Activated B cell treated with CpG ODN at 0.5 μM for 24 hours (primary cell): ENCODE results near the gene AHDC1. TPM values are rescaled to one million over a fixed set of nuclear protein-coding genes. Genes with fewer than 3 reads are reported as not detected.

ENCODE experiments used
- ATAC-seq: fragments of 200-7000 bp; cut with Tn5 transposase; one replicate; pipeline ENCODE4 v1.10.0; 2021; ENCODE audit warnings: low read depth, mild to moderate bottlenecking, moderate library complexity
- CTCF ChIA-PET: fragments of 350-600 bp; sonication (Branson Sonifier 250); formaldehyde crosslinking; loops from one replicate; lab custom pipeline; 2021; ENCODE audit warnings: antibody characterized with exemption; lab: Charles Lee
- POLR2A ChIA-PET: fragments of 350-600 bp; sonication (Branson Sonifier 250); formaldehyde crosslinking; loops from one replicate; lab custom pipeline; 2021; ENCODE audit warnings: antibody characterized with exemption; lab: Charles Lee
- DNase-seq: peaks from one replicate; pipeline ENCODE4 v3.0.0; 2022
- H3K27ac Mint-ChIP-seq: one replicate; pipeline ENCODE4 v1.8.0; 2020; ENCODE audit warnings: mixed read lengths
- H3K27me3 Mint-ChIP-seq: one replicate; pipeline ENCODE4 v1.8.0; 2021; ENCODE audit warnings: mixed read lengths
- H3K36me3 Mint-ChIP-seq: one replicate; pipeline ENCODE4 v1.8.0; 2021; ENCODE audit warnings: low read depth, mixed read lengths
- H3K4me1 Mint-ChIP-seq: one replicate; pipeline ENCODE4 v1.8.0; 2021; ENCODE audit warnings: mixed read lengths
- H3K4me3 Mint-ChIP-seq: one replicate; pipeline ENCODE4 v1.8.0; 2020; ENCODE audit warnings: mild to moderate bottlenecking, mixed read lengths
- H3K9me3 Mint-ChIP-seq: one replicate; pipeline ENCODE4 v1.8.0; 2020; ENCODE audit warnings: mixed read lengths
- CTCF ChIP-seq: fragments of 200-600 bp; IDR thresholded peaks from one replicate; pipeline ENCODE4 v1.8.0; 2022; ENCODE audit warnings: antibody characterized with exemption, mild to moderate bottlenecking
- intact Hi-C: fragments of 100-400 bp; cut with micrococcal nuclease; formaldehyde crosslinking; loops from one replicate; pipeline ENCODE4 v1.15.1; 2024
- total RNA-seq: library from RNA; stranded (reverse); gene quantifications from 2 replicates; pipeline ENCODE4 v1.2.3, GENCODE V29; 2022

AHDC1 gene
- total RNA-seq, 1 donor from 2014 or later: 22.4 TPM

GRCh38 chr1:27517907-27518718 lies 85.8 kb downstream of the AHDC1 start:
- no peak for TF ChIP-seq CTCF
- no peak for DNase-seq
- H3K4me3 Mint-ChIP-seq: no peak overlapping the region
- POLR2A ChIA-PET: no interaction called here
- intact Hi-C loops: no loop called here
- H3K27ac Mint-ChIP-seq: no peak overlapping the region
- no peaks in the 10 kb centered on the region for H3K36me3 Mint-ChIP-seq
- ATAC-seq: no peak
- peaks cover 25% of the 10 kb centered on the region for H3K4me1 Mint-ChIP-seq
- no peaks in the 10 kb centered on the region for H3K9me3 Mint-ChIP-seq
- H3K27me3 Mint-ChIP-seq: no peaks in the 10 kb centered on the region
- CTCF ChIA-PET: no interaction called here

GRCh38 chr1:27517301-27517700 lies 86.6 kb downstream of the AHDC1 start:
- Mint-ChIP-seq H3K9me3 (no peaks in the 10 kb centered on the region), H3K27ac (no peak overlapping the region), H3K27me3 (no peaks in the 10 kb centered on the region), H3K4me3 (no peak overlapping the region), H3K4me1 (peaks cover 18% of the 10 kb centered on the region), H3K36me3 (no peaks in the 10 kb centered on the region)
- ChIA-PET CTCF (no interaction called here), POLR2A (no interaction called here)
- intact Hi-C loops: no loop called here
- DNase-seq (no peak), ATAC-seq (no peak)
- TF ChIP-seq CTCF: no peak

DNA sequence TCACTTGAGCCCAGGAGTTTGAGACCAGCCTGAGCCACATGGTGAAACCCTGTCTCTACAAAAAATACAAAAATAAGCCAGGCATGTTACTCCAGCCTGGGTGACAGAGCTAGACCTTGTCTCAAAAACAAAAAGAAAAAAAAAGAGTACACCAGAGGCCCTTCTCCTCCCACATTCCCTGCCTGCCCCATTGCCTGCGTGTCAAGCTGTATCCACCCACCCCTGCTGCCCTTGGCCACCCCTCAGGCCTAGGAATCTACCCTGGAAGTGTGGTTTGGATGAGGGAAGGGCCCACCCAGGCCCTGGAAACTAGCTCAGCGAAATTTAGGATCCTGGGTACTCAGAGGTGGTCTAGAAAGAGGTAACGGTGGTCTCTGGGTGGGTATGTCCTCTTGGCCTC lies 88.3 kb downstream of the AHDC1 start:
- Mint-ChIP-seq H3K27ac (no peak overlapping the region), H3K27me3 (no peaks in the 10 kb centered on the region), H3K9me3 (no peaks in the 10 kb centered on the region), H3K4me3 (no peak overlapping the region), H3K4me1 (peaks cover 2% of the 10 kb centered on the region), H3K36me3 (no peaks in the 10 kb centered on the region)
- TF ChIP-seq CTCF: no peak
- ATAC-seq (no peak), DNase-seq (no peak)
- intact Hi-C loops: no loop called here
- CTCF ChIA-PET: no interaction called here
- POLR2A ChIA-PET: interaction anchor here (0.6 to 1.7 kb wide), 2 partner anchors 22 to 25 kb away, joined by 3 to 4 read pairs; partner anchors contain the start of gene WASF2

DNA sequence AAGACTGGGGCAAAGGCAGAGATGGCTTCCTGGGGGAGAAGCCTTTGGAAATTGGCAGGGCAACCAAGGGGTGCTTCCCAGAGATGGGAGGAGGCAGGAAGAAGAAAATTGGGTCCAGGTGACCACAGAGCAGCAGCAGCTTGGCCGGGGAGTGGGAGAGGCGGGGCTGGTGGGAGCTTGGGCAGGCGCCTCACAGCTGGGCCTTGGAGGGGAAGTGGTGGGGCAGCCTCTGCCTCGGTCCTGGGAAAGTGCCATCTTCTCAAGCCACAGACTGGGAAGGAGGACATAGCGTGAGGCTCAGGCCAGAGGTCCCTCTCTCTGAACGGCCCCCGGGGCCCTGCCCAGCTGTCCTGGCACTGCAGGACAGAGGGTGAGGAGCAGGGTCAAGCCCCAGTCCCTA lies 90.0 kb downstream of the AHDC1 start:
- DNase-seq: no peak
- Mint-ChIP-seq H3K27me3 (no peaks in the 10 kb centered on the region), H3K4me3 (no peak overlapping the region), H3K9me3 (no peaks in the 10 kb centered on the region), H3K36me3 (no peaks in the 10 kb centered on the region), H3K4me1 (peaks cover 2% of the 10 kb centered on the region), H3K27ac (no peak overlapping the region)
- ChIA-PET POLR2A (no interaction called here), CTCF (no interaction called here)
- intact Hi-C loops: no loop called here
- ATAC-seq: no peak
- no peak for TF ChIP-seq CTCF

DNA sequence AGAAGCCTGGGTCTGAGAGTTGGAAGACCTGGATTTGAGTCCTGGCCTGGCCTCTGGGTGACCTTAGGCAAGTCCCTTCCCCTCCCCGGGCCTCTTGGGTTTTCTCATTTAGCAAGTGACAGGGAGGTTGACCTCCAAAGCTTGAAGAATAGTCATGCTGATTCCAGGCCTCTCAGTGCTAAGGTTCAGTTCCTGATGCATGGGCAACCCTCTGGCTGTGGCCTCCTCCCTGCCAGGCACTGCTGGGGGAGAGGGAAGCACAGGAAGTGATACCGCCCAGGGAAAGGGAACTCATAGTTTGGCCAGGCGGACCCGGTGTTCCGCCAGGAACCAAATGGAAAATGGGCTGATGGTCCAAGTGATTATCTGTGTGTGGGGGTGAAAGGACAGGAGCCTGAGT lies 90.4 kb downstream of the AHDC1 start:
- intact Hi-C loops: no loop called here
- no peak overlapping the region for H3K4me3 Mint-ChIP-seq
- POLR2A ChIA-PET: no interaction called here
- CTCF ChIA-PET: no interaction called here
- H3K4me1 Mint-ChIP-seq: peaks cover 2% of the 10 kb centered on the region
- DNase-seq (no peak), ATAC-seq (no peak)
- no peak for TF ChIP-seq CTCF
- H3K27ac Mint-ChIP-seq: no peak overlapping the region
- H3K9me3 Mint-ChIP-seq: no peaks in the 10 kb centered on the region
- no peaks in the 10 kb centered on the region for H3K27me3 Mint-ChIP-seq
- H3K36me3 Mint-ChIP-seq: no peaks in the 10 kb centered on the region
